ENCODE measurements around the gene RASA1.

DNA sequence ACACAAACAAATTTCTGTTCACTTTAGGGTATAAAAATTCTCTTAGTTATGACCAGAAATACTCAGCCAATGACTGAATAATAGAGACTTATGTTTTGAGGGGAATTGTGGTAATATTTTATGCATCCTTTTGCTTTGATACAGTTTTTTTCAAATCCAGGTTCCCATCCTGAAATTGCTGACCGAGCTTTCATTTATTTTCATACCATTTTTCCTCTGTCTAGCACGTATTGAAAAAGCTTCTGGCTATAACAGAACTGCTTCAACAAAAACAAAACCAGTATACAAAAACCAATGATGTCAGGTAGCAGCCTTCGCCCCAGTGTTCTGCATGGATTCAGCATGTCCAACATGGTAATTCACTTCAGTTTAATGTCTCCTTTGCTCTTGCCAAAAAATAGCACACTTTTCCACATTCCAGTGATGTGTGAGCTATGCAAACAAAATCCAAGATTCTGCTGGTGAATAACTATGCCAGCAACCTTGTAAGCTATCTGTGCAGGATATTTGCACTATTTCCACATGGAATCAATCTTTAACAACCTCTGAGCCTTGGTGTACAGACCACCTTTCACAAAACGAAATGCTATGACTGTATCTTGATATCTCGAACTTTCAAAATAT lies 123.0 kb downstream of the RASA1 start:
- TF ChIP-seq, protein P1, sequence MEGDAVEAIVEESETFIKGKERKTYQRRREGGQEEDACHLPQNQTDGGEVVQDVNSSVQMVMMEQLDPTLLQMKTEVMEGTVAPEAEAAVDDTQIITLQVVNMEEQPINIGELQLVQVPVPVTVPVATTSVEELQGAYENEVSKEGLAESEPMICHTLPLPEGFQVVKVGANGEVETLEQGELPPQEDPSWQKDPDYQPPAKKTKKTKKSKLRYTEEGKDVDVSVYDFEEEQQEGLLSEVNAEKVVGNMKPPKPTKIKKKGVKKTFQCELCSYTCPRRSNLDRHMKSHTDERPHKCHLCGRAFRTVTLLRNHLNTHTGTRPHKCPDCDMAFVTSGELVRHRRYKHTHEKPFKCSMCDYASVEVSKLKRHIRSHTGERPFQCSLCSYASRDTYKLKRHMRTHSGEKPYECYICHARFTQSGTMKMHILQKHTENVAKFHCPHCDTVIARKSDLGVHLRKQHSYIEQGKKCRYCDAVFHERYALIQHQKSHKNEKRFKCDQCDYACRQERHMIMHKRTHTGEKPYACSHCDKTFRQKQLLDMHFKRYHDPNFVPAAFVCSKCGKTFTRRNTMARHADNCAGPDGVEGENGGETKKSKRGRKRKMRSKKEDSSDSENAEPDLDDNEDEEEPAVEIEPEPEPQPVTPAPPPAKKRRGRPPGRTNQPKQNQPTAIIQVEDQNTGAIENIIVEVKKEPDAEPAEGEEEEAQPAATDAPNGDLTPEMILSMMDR (IDR thresholded peaks at IDR 0.05 in 8 of 11, conservative IDR thresholded peaks at IDR 0.05 in 3 of 11), result no peak
- TF ChIP-seq POLR2A (IDR thresholded peaks at IDR 0.05), result no peak

Data from spleen (tissue), 7 donors.